Tibial artery (tissue), 4 donors: ENCODE results near the gene USF2.

ENCODE experiments used
- DNase-seq, 2 donors: peaks; one replicate each; pipeline ENCODE4 v3.0.0-alpha.2; 2019
- H3K27ac ChIP-seq, 2 donors: fragments of 200-600 bp; sonication (generic) in 1 of 2; 1 replicate in 1 of 2; 2 replicates in 1 of 2; pipeline ENCODE4 v1.5.1; 2018 to 2019; ENCODE audit warnings: mild to moderate bottlenecking in 1 of 2
- H3K27me3 ChIP-seq, 2 donors: fragments of 200-600 bp; sonication (generic) in 1 of 2; one replicate each; pipeline versions ENCODE4 v1.5.1 to v1.6.0; 2016 to 2019
- H3K36me3 ChIP-seq, 3 donors: fragments of 200-600 bp; sonication (generic) in 2 of 3; one replicate each; pipeline ENCODE4 v1.5.1; 2016 to 2019; ENCODE audit warnings: mild to moderate bottlenecking in 2 of 3
- H3K4me1 ChIP-seq, 4 donors: fragments of 200-600 bp; sonication (generic) in 2 of 4; 1 replicate in 3 of 4; 2 replicates in 1 of 4; pipeline ENCODE4 v1.5.1; 2016 to 2019
- H3K4me3 ChIP-seq, 2 donors: fragments of 200-600 bp; sonication (generic) in 1 of 2; 1 replicate in 1 of 2; 2 replicates in 1 of 2; pipeline ENCODE4 v1.5.1; 2018 to 2019; ENCODE audit warnings: mild to moderate bottlenecking in 2 of 2
- H3K9me3 ChIP-seq, 3 donors: fragments of 200-600 bp; sonication (generic) in 1 of 3; one replicate each; pipeline ENCODE4 v1.5.1; 2016 to 2019
- CTCF ChIP-seq, 2 experiments: fragments of 200-600 bp in 1 of 2; fragments of 450-650 bp in 1 of 2; IDR thresholded peaks; one replicate each; pipeline ENCODE4 v1.5.1; 2017 to 2019; ENCODE audit warnings: antibody characterized with exemption in 2 of 2, mild to moderate bottlenecking in 1 of 2, moderate library complexity in 1 of 2
- intact Hi-C: fragments of 100-400 bp; cut with DNase I; formaldehyde crosslinking; loops from one replicate; pipeline ENCODE4 v1.15.0; 2023; ENCODE audit warnings: low total_unique reads

USF2 gene

GRCh38 chr19:35310811-35311465 is 42.2 kb downstream of the USF2 start:
- Histone ChIP-seq H3K9me3 (no peaks in the 10 kb centered on the region), H3K4me3 (no peak overlapping the region), H3K4me1 (peaks cover 0 to 4% (median 0%) of the 10 kb centered on the region in 4 donors), H3K27me3 (peaks cover 0 to 33% of the 10 kb centered on the region in 2 donors), H3K36me3 (no peaks in the 10 kb centered on the region), H3K27ac (no peak overlapping the region)
- no peak for DNase-seq
- TF ChIP-seq CTCF (IDR thresholded peaks at IDR 0.05), result no peak
- intact Hi-C loops, result no loop called here

GRCh38 chr19:35311901-35312665 is 43.3 kb downstream of the USF2 start:
- H3K27ac ChIP-seq, result no peak overlapping the region
- H3K4me1 ChIP-seq, result peaks cover 0 to 4% (median 0%) of the 10 kb centered on the region in 4 donors
- H3K4me3 ChIP-seq, result no peak overlapping the region
- DNase-seq, result no peak
- H3K9me3 ChIP-seq, result no peaks in the 10 kb centered on the region
- no peak for TF ChIP-seq CTCF (IDR thresholded peaks at IDR 0.05)
- intact Hi-C loops, result no loop called here
- no peaks in the 10 kb centered on the region for H3K36me3 ChIP-seq
- H3K27me3 ChIP-seq, result peaks cover 0 to 30% of the 10 kb centered on the region in 2 donors

- peaks cover 0 to 4% (median 0%) of the 10 kb centered on the region in 4 donors for H3K4me1 ChIP-seq
- no peak for TF ChIP-seq CTCF (IDR thresholded peaks at IDR 0.05)
- H3K9me3 ChIP-seq, result no peaks in the 10 kb centered on the region
- no peaks in the 10 kb centered on the region for H3K36me3 ChIP-seq
- no peak overlapping the region for H3K4me3 ChIP-seq
- peaks cover 0 to 30% of the 10 kb centered on the region in 2 donors for H3K27me3 ChIP-seq
- intact Hi-C loops, result no loop called here
- no peak overlapping the region for H3K27ac ChIP-seq
- DNase-seq, result no peak
Observed at GRCh38 chr19:35313587-35313986, 44.8 kb downstream of the USF2 start.

GRCh38 chr19:35314031-35314430 is 45.3 kb downstream of the USF2 start:
- Histone ChIP-seq H3K27me3 (peaks cover 0 to 30% of the 10 kb centered on the region in 2 donors), H3K9me3 (no peaks in the 10 kb centered on the region), H3K27ac (no peak overlapping the region), H3K4me3 (no peak overlapping the region), H3K36me3 (no peaks in the 10 kb centered on the region), H3K4me1 (peaks cover 0 to 4% (median 0%) of the 10 kb centered on the region in 4 donors)
- TF ChIP-seq CTCF (IDR thresholded peaks at IDR 0.05), result no peak
- no peak for DNase-seq
- intact Hi-C loops, result no loop called here

- Histone ChIP-seq H3K27me3 (peaks cover 0 to 26% of the 10 kb centered on the region in 2 donors), H3K4me3 (no peak overlapping the region), H3K9me3 (no peaks in the 10 kb centered on the region), H3K27ac (no peak overlapping the region), H3K4me1 (no peaks in the 10 kb centered on the region), H3K36me3 (no peaks in the 10 kb centered on the region)
- DNase-seq, result no peak
- no peak for TF ChIP-seq CTCF (IDR thresholded peaks at IDR 0.05)
- intact Hi-C loops, result no loop called here
Observed at GRCh38 chr19:35314858-35315470, 46.2 kb downstream of the USF2 start.
